SU-DHL-6 (cell line): ENCODE measurements around the gene ITPK1.

ENCODE experiments used
- H2AFZ ChIP-seq: fragments of 200-600 bp; sonication (generic); 2 replicates; pipeline ENCODE4 v1.6.1; 2014; ENCODE audit warnings: low read depth, mild to moderate bottlenecking, moderate library complexity, mixed read lengths, antibody characterized with exemption, low read length; ENCODE audit not compliant: severe bottlenecking
- H3F3A ChIP-seq: fragments of 200-600 bp; shearing (Covaris generic); 2 replicates; pipeline ENCODE4 v1.6.0; 2016; ENCODE audit warnings: antibody characterized with exemption, mild to moderate bottlenecking; ENCODE audit not compliant: insufficient read depth
- H3K27ac ChIP-seq: fragments of 200-600 bp; sonication (generic); 2 replicates; pipeline ENCODE4 v1.5.1; 2016; ENCODE audit warnings: low read depth, mild to moderate bottlenecking, low read length, moderate library complexity, mixed read lengths
- H3K27me3 ChIP-seq: fragments of 200-600 bp; sonication (generic), shearing (Covaris generic); 2 replicates; pipeline ENCODE4 v1.6.0; 2014; ENCODE audit warnings: mild to moderate bottlenecking, low read length
- H3K36me3 ChIP-seq: fragments of 200-600 bp; sonication (generic); 2 replicates; pipeline ENCODE4 v1.6.1; 2014; ENCODE audit warnings: mild to moderate bottlenecking, low read length, mixed read lengths
- H3K4me2 ChIP-seq: fragments of 300-600, 200-600 bp; shearing (Covaris generic), sonication (generic); 2 replicates; pipeline ENCODE4 v1.6.0; 2014; ENCODE audit warnings: low read length, low read depth, mild to moderate bottlenecking; ENCODE audit not compliant: poor library complexity, severe bottlenecking
- H3K4me3 ChIP-seq: fragments of 200-600 bp; sonication (generic); 2 replicates; pipeline ENCODE4 v1.5.1; 2014; ENCODE audit warnings: antibody characterized with exemption, low read length, mild to moderate bottlenecking, mixed read lengths; ENCODE audit not compliant: insufficient read depth, poor library complexity, severe bottlenecking
- H3K79me2 ChIP-seq: fragments of 200-600 bp; sonication (generic); 2 replicates; pipeline ENCODE4 v1.6.1; 2014; ENCODE audit warnings: mild to moderate bottlenecking, low read length, moderate library complexity; ENCODE audit not compliant: insufficient read depth
- H3K9ac ChIP-seq: fragments of 200-600 bp; sonication (generic); 2 replicates; pipeline ENCODE4 v1.7.0; 2014; ENCODE audit warnings: mild to moderate bottlenecking, low read length
- H3K9me2 ChIP-seq: fragments of 200-600 bp; sonication (generic); replicated peaks from 2 replicates; pipeline ENCODE4 v1.6.1; 2014; ENCODE audit warnings: low read length; ENCODE audit not compliant: insufficient read depth
- H3K9me3 ChIP-seq: fragments of 200-600 bp; sonication (generic); 2 replicates; pipeline ENCODE4 v1.6.1; 2014; ENCODE audit warnings: low read length, mixed read lengths; ENCODE audit not compliant: insufficient read depth
- H4K20me1 ChIP-seq: fragments of 200-600 bp; sonication (generic); 2 replicates; pipeline ENCODE4 v1.6.1; 2014; ENCODE audit warnings: low read depth, mild to moderate bottlenecking, antibody characterized with exemption, low read length, moderate library complexity, mixed read lengths
- CTCF ChIP-seq: fragments of 200-600 bp; sonication (generic); IDR thresholded peaks from one replicate; pipeline ENCODE4 v1.5.1; 2017; ENCODE audit warnings: antibody characterized with exemption, mild to moderate bottlenecking, low read length, moderate library complexity; ENCODE audit not compliant: insufficient read depth, poor library complexity, severe bottlenecking
- EZH2phosphoT487 ChIP-seq: fragments of 200-600 bp; sonication (generic), shearing (Covaris generic); conservative IDR thresholded peaks from 2 replicates; pipeline ENCODE4 v1.6.1; 2018; ENCODE audit warnings: mild to moderate bottlenecking, antibody characterized with exemption, low read length, moderate library complexity, mixed read lengths

The ITPK1 gene

GRCh38 chr14:92970271-92970670, 145.5 kb downstream of the ITPK1 start:
- Histone ChIP-seq H3K9me3 (no peaks in the 10 kb centered on the region), H3K36me3 (no peaks in the 10 kb centered on the region), H3F3A (no peaks in the 10 kb centered on the region), H3K27ac (no peak overlapping the region), H3K4me3 (no peak overlapping the region), H3K27me3 (no peaks in the 10 kb centered on the region), H3K9ac (no peak overlapping the region), H3K79me2 (no peaks in the 10 kb centered on the region), H3K4me2 (no peak overlapping the region), H3K9me2 (no peaks in the 10 kb centered on the region), H2AFZ (no peak overlapping the region), H4K20me1 (no peaks in the 10 kb centered on the region)
- TF ChIP-seq CTCF (no peak), EZH2phosphoT487 (no peak)

GRCh38 chr14:92969871-92970270, 145.9 kb downstream of the ITPK1 start:
- Histone ChIP-seq H3K27ac (no peak overlapping the region), H3K4me2 (no peak overlapping the region), H3F3A (no peaks in the 10 kb centered on the region), H3K9ac (no peak overlapping the region), H3K27me3 (no peaks in the 10 kb centered on the region), H3K4me3 (no peak overlapping the region), H4K20me1 (no peaks in the 10 kb centered on the region), H3K9me2 (no peaks in the 10 kb centered on the region), H3K79me2 (no peaks in the 10 kb centered on the region), H3K9me3 (no peaks in the 10 kb centered on the region), H2AFZ (no peak overlapping the region), H3K36me3 (no peaks in the 10 kb centered on the region)
- TF ChIP-seq EZH2phosphoT487 (no peak), CTCF (no peak)

GRCh38 chr14:92969430-92969829, 146.3 kb downstream of the ITPK1 start:
- Histone ChIP-seq H3K79me2 (no peaks in the 10 kb centered on the region), H3K9me2 (no peaks in the 10 kb centered on the region), H3K36me3 (no peaks in the 10 kb centered on the region), H3K4me3 (no peak overlapping the region), H3K27me3 (no peaks in the 10 kb centered on the region), H3K27ac (no peak overlapping the region), H3F3A (no peaks in the 10 kb centered on the region), H3K9ac (no peak overlapping the region), H2AFZ (no peak overlapping the region), H3K9me3 (no peaks in the 10 kb centered on the region), H4K20me1 (no peaks in the 10 kb centered on the region), H3K4me2 (no peak overlapping the region)
- TF ChIP-seq EZH2phosphoT487 = no peak
- TF ChIP-seq CTCF = no peak
